Adrenal gland (tissue), 12 donors: ENCODE results near the gene EGLN2. TPM values are rescaled to one million over a fixed set of nuclear protein-coding genes. Genes with fewer than 3 reads are reported as not detected.
"Not testable (repeated sequence)": the region's sequence is repeated elsewhere in the genome, so short reads cannot be mapped to it uniquely, and the experiment has no call there.

ENCODE experiments used
- DNase-seq, 7 donors: peaks; one replicate each; pipeline ENCODE4 v3.0.0-alpha.2; 2019 to 2020
- H3K27ac ChIP-seq, 5 donors: fragments of 200-600 bp; sonication (generic) in 4 of 5; 1 replicate in 3 of 5; 2 replicates in 2 of 5; pipeline versions ENCODE4 v1.5.1 to v1.8.0; 2016 to 2020; ENCODE audit warnings: mild to moderate bottlenecking in 1 of 5
- H3K27me3 ChIP-seq: fragments of 200-600 bp; 2 replicates; pipeline ENCODE4 v1.8.0; 2021
- H3K36me3 ChIP-seq, 2 donors: fragments of 200-600 bp; replicated peaks in 1 of 2; 1 replicate in 1 of 2; 2 replicates in 1 of 2; pipeline versions ENCODE4 v1.5.1 to v1.8.0; 2018 to 2022
- H3K4me1 ChIP-seq, 2 donors: fragments of 200-600 bp; replicated peaks in 1 of 2; 1 replicate in 1 of 2; 2 replicates in 1 of 2; pipeline versions ENCODE4 v1.5.1 to v1.8.0; 2018 to 2021
- H3K4me3 ChIP-seq, 4 donors: fragments of 200-600 bp; sonication (generic) in 3 of 4; one replicate each; pipeline ENCODE4 v1.5.1; 2016 to 2018
- H3K9me3 ChIP-seq, 3 donors: fragments of 200-600 bp; sonication (generic) in 1 of 3; replicated peaks in 1 of 3; 1 replicate in 2 of 3; 2 replicates in 1 of 3; pipeline versions ENCODE4 v1.5.1 to v1.8.0; 2016 to 2021
- CTCF ChIP-seq, 6 experiments: fragments of 450-650 bp in 4 of 6; fragments of 200-600 bp in 2 of 6; sonication (generic) in 1 of 6; IDR thresholded peaks; 1 replicate in 5 of 6; 2 replicates in 1 of 6; pipeline versions ENCODE4 v1.5.1 to v1.8.0; 2016 to 2021; ENCODE audit warnings: antibody characterized with exemption in 6 of 6, mild to moderate bottlenecking in 2 of 6, moderate library complexity in 1 of 6
- POLR2A ChIP-seq, 2 donors: fragments of 450-650 bp; IDR thresholded peaks; one replicate each; pipeline ENCODE4 v1.6.1; 2017; ENCODE audit warnings: antibody characterized with exemption in 2 of 2, mild to moderate bottlenecking in 2 of 2, moderate library complexity in 1 of 2
- WGBS, 4 donors: extraction: QIAGEN DNeasy Blood & Tissue Kit in 2 of 4; methylation state at CpG; one replicate each; pipeline versions ENCODE4 v1.1.5 to v1.1.7; 2013 to 2017; 5-methylcytosine and 5-hydroxymethylcytosine counted together
- intact Hi-C, 2 donors: fragments of 100-400 bp; cut with DNase I; formaldehyde crosslinking; loops; one replicate each; pipeline versions ENCODE4 v1.14.1 to v1.15.0; 2022 to 2023
- polyA plus RNA-seq, 3 donors: library from polyadenylated mRNA; stranded (reverse); fragments of 200-250 nt in 2 of 3; fragments of 350-450 nt in 1 of 3; fragmentation: Illumina TruSeq in 1 of 3; extraction: RNeasy Lipid Tissue Mini Kit (QIAGEN cat#74804) in 1 of 3; gene quantifications; one replicate each; pipeline ENCODE4 v1.2.3, GENCODE V29; 2013 to 2014
- total RNA-seq, 9 donors: library from RNA; depleted of rRNA in 4 of 9; stranded (reverse); fragments of >200 nt in 4 of 9; fragments of 120-200 nt in 1 of 9; fragmentation: NEBNext Ultra II Directional in 1 of 9; extraction: Animal tissue kit (Norgen Biotek cat#: 25700) in 1 of 9; gene quantifications; one replicate each; pipeline versions ENCODE4 v1.1.0 to v1.2.4, GENCODE V29; 2013 to 2023
- donor health status: healthy with polysubstance abuse.
- donor health status: Bipolar disorder and iron deficiency.
- donor health status: DM: yes; HTN: yes; CAD: no.
- donor health status: DM: no; HTN: no; CAD: no.
- donor health status: DM: no; HTN: no; CAD: no.
- donor health status: DM: yes; HTN: yes; CAD: no.

EGLN2 gene
- total and polyA plus RNA-seq, 12 donors: 53.1 to 169 (median 104) TPM

DNA sequence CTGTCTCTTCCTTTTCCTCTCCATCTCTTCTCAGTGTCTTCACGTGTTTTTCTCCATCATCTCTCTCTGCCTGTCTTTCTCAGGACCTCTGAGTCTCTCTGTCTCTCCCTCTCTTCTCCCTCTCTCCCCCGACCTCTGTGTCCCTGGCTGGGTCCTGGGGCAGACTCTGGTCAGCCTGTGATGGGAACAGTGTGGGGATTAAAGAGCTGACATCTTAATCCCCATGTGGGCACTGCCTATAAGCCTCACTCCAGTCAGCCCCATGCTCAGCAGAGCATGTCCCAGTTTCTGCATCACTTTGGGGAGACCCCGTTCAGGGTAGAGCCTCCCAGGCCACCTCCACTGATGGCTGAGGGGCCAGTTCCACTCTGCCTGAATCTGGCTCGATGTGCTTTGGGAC, 16.2 kb downstream of the EGLN2 start:
- no peak overlapping the region for H3K27ac ChIP-seq
- intact Hi-C loops: loop anchor here in 1 of 2 donors (5.0 kb wide), 1 partner anchor 153 kb away; no protein-coding TSS in a partner anchor
- no peaks in the 10 kb centered on the region for H3K9me3 ChIP-seq
- peaks cover 15 to 27% of the 10 kb centered on the region in 2 donors for H3K4me1 ChIP-seq
- no peaks in the 10 kb centered on the region for H3K27me3 ChIP-seq
- H3K36me3 ChIP-seq: no peaks in the 10 kb centered on the region
- DNase-seq: peak in 2 of 7 donors; percentile 14 to 48
- WGBS, 4 donors: 62 to 77% (median 71%) methylated on average over 3 to 4 of the region's 4 CpGs
- H3K4me3 ChIP-seq: no peak overlapping the region
- TF ChIP-seq POLR2A (IDR thresholded peaks at IDR 0.05) (no peak), CTCF (IDR thresholded peaks at IDR 0.05) (no peak)

DNA sequence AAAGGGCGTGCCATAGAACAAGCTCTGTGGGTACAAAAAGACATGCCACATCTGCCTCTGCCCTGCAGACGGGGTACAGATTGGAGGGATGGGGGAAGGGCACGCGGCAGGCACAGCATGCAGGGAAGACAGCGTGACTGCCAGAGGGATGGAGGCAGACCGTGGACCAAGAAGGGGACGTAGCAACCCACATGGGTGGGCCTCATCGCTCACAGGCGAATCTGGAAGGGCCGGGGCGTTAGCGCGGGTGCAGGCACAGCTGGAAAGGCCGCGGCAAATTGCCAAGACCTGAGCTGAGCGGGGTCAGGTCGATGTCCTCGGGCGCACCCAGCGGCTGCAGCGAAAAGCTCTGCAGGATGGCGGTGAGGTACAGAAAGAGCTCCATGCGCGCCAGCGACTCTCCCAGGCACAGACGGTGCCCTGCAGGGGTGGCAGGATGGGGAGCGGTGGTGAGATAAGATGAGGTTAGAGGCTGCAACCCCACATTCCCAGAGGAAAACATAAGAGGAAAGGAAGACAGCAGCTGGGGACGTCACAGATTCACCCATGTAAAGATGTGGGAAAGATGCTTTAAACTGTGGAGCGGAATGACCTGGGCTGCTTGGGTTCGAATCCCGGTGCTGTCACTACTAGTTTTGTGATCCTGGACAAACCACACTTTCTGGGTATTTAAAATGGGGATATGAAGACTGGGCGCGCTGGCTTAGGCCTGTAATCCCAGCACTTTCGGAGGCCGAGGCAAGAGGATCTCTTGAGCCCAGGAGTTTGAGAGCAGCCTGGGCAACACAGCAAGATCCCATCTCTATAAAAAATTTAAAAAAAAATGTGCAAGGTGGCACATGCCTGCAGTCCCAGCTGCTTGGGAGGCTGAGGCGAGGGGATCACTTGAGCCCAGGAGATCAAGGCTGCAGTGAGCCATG, 19.7 kb downstream of the EGLN2 start:
- WGBS, 4 donors: 24 to 74% (median 50%) methylated on average over 9 to 31 of the region's 36 CpGs
- H3K36me3 ChIP-seq, H3K27me3 ChIP-seq, H3K9me3 ChIP-seq: not testable (repeated sequence)
- intact Hi-C loops: loop anchor here in 1 of 2 donors (5.0 kb wide), 1 partner anchor 156 kb away; no protein-coding TSS in a partner anchor
- Histone ChIP-seq H3K4me3 (peak overlapping the region in 1 of 4 donors; percentile 35), H3K4me1 (peaks cover 23 to 31% of the 10 kb centered on the region in 2 donors), H3K27ac (peak overlapping the region in 3 of 5 donors; percentile 11 to 67 (median 54))
- TF ChIP-seq CTCF (IDR thresholded peaks at IDR 0.05): peak; percentile 5 to 43 (median 30)
- DNase-seq: peak; percentile 83 to 92 (median 87)

DNA sequence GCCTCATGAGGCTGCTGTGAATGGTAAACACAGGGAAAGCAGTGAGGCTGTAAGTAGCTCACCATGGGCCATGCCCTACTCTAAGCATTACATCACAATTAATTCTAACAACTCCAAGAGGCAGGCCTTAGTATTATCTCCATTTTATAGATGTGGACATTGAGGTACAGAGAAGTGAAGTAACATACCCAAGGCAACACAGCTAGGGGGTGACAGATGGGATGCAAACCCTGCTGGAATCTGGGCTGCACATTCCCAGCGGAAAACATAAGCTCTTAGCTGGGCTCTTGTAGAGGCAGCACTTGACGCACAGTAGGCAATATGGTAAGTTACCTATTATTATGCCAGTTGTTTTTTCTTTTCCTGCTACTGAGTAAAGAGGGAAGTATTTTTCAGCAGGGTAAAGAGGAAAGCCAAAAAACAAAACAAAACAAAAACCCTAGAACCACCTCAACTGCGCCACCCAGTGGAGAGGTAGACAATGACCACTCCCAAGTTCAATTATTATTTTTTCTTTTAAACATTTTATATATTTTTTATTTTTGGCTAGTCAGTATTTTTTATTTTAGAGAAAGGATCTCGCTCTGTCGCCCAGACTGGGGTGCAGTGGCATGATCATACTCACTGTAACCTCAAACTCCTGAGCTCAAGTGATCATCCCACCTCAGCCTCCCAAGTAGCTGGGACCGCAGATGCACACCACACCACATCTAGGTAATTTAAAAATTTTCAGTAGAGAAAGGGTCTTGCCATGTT, 20.7 kb downstream of the EGLN2 start:
- Histone ChIP-seq H3K27ac (peak overlapping the region in 3 of 5 donors; percentile 11 to 54 (median 53)), H3K4me1 (peaks cover 27 to 35% of the 10 kb centered on the region in 2 donors)
- peak in 3 of 7 donors; percentile 57 to 75 (median 71) for DNase-seq
- H3K27me3 ChIP-seq, H3K36me3 ChIP-seq, H3K4me3 ChIP-seq, H3K9me3 ChIP-seq: not testable (repeated sequence)
- 40 to 48% (median 44%) methylated on average over 6 of the region's 6 CpGs for WGBS, 4 donors
- TF ChIP-seq CTCF (IDR thresholded peaks at IDR 0.05): peak; percentile 67 to 89 (median 84)
- intact Hi-C loops: loop anchor here in 1 of 2 donors (5.0 kb wide), 1 partner anchor 157 kb away; no protein-coding TSS in a partner anchor

DNA sequence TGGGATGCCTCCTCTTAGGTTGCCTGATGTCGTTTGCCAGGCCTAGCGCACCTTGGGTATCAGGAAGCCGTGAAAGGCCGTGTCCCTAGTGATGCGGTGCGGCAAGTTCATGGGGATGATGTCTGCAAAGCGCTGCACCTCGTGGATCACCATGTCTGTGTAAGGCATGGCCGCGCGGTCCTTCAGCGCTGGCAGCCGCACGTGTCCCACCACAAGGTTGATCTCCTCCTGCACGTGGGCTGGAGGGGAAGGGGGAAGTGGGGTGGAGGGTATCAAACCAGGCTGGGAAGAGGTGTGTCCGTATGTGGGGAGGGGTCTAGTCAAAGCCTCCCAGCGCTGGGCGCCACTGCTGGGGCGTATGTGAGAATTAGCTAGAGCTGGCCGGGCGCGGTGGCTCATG, 23.2 kb downstream of the EGLN2 start:
- no peaks in the 10 kb centered on the region for H3K27me3 ChIP-seq
- intact Hi-C loops: no loop called here
- no peaks in the 10 kb centered on the region for H3K36me3 ChIP-seq
- WGBS, 4 donors: 89 to 92% (median 91%) methylated on average over 17 to 22 of the region's 22 CpGs
- H3K4me1 ChIP-seq: peaks cover 27 to 35% of the 10 kb centered on the region in 2 donors
- no peak overlapping the region for H3K4me3 ChIP-seq
- no peaks in the 10 kb centered on the region for H3K9me3 ChIP-seq
- DNase-seq: peak in 2 of 7 donors; percentile 28 to 52
- H3K27ac ChIP-seq: peak overlapping the region in 4 of 5 donors; percentile 64 to 94 (median 70)
- TF ChIP-seq CTCF (IDR thresholded peaks at IDR 0.05): no peak
- TF ChIP-seq POLR2A (IDR thresholded peaks at IDR 0.05): no peak

DNA sequence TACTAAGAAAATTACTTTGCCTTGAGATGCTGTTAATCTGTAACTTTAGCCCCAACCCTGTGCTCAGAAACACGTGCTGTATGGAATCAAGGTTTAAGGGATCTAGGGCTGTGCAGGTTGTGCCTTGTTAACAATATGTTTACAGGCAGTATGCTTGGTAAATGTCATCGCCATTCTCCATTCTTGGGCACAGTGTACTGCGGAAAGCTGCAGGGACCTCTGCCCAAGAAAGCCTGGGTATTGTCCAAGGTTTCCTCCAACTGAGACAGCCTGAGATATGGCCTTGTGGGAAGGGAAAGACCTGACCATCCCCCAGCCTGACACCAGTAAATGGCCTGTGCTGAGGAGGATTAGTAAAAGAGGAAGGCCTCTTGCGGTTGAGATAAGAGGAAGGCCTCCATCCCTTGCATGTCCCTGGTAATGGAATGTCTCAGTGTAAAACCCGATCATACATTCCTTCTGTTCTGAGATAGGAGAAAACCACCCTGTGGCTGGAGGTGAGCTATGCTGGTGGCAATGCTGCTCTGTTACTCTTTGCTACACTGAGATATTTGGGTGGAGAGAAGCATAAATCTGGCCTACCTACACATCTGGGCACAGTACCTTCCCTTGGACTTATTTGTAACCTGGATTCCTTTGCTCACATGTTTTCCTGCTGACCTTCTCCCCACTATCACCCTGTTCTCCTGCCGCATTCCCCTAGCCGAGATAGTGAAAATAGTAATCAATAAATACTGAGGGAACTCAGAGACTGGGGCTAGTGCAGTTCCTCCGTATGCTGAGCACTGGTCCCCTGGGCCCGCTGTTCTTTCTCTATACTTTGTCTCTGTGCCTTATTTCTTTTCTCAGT, 23.9 kb downstream of the EGLN2 start:
- H3K27me3 ChIP-seq: not testable (repeated sequence)
- H3K27ac ChIP-seq: peak overlapping the region; percentile 57 to 94 (median 67)

DNA sequence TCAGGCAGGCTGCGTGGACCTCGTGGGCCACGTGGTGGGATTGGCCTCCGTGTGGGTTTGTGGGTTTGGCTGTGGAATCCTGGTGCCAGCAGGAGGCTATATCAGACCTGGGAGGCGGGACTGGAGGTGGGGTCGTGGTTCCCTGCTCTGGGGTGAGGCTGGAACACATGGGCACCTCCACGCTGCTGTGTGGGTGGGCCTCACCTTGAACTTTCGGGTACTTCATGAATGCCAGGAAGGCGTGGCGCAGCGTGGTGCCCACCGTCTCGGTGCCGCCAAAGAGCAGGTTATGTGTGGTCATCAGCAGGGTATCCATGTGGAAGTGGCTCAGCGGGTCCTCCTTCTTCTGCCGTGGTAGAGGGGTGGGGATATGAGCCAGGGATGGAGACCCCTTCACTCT, 25.9 kb downstream of the EGLN2 start:
- WGBS, 4 donors: 79 to 93% (median 90%) methylated on average over 9 to 16 of the region's 16 CpGs
- H3K4me1 ChIP-seq: peaks cover 21% of the 10 kb centered on the region in 2 donors
- intact Hi-C loops: not testable (repeated sequence)

More for the DNA sequence above, 23.9 kb downstream of the EGLN2 start:
- DNase-seq: peak; percentile 58 to 87 (median 81)
- H3K4me1 ChIP-seq: peaks cover 27 to 35% of the 10 kb centered on the region in 2 donors
- H3K9me3 ChIP-seq, H3K36me3 ChIP-seq, intact Hi-C loops, H3K4me3 ChIP-seq: not testable (repeated sequence)
- 29 to 38% (median 32%) methylated on average over 9 of the region's 9 CpGs for WGBS, 4 donors

More for the DNA sequence above, 25.9 kb downstream of the EGLN2 start:
- not testable (repeated sequence) for H3K36me3 ChIP-seq, H3K4me3 ChIP-seq, H3K27me3 ChIP-seq, H3K27ac ChIP-seq, H3K9me3 ChIP-seq
- peak in 2 of 7 donors; percentile 24 to 50 for DNase-seq
